HG03460 (cell line): Measurements from ENCODE around the gene L2HGDH.

Experiments
- ATAC-seq: cut with Tn5 transposase; IDR thresholded peaks from one replicate; pipeline ENCODE4 v1.9.1; 2021; ENCODE audit not compliant: unreplicated experiment

Gene L2HGDH

DNA sequence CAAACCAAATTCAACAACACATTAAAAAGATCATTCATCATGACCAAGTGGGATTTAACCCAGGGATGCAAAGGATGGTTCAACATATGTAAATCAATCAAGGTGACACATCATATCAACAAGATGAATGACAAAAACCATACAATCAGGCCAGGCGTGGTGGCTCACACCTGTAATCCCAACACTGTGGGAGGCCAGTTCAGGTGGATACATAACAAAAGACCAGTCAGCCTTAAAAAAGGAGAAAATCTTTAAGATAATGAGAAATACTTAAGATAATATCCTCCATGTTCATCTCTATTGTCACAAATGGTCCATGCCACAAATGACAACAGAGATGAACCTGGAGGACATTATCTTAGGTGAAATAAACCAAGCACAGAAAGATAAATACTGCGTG is 12.4 kb downstream of the L2HGDH start:
- ATAC-seq = no peak

DNA sequence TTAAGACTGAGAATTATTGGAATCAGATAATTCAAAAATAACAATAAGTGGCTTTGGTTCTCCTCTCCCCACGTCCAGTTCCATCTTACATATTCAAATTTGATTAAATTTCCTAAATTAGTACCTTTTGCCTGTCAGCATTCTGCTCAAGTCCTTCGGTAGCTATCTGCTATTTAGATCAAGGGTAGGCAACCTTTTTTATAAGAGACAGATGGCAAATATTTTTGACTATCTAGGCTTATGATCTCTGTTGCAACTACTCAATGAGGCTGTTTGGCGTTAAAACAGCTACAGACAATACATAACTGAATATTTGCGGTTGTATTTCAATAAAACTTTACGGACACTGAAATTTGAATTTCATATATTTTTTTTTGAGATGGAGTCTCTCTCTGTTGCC is 21.7 kb downstream of the L2HGDH start:
- no peak for ATAC-seq

DNA sequence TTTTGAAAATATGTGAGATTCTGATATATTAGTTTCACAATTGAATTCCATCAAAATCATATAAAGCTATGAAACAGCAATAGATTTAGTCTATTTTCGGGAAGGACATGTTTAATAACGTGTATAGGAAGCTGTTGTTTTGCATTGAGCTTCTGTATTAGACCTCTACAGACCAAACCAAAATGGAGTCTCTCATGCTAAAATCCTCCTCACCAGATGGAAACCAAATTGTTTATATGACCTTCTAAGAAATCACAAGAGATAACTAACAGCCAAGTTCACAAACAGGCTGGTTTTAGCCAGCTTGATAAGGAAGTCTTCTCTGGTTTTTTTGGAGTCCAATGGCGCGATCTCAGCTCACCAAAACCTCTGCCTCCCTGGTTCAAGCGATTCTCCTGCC is 23.9 kb downstream of the L2HGDH start:
- no peak for ATAC-seq

DNA sequence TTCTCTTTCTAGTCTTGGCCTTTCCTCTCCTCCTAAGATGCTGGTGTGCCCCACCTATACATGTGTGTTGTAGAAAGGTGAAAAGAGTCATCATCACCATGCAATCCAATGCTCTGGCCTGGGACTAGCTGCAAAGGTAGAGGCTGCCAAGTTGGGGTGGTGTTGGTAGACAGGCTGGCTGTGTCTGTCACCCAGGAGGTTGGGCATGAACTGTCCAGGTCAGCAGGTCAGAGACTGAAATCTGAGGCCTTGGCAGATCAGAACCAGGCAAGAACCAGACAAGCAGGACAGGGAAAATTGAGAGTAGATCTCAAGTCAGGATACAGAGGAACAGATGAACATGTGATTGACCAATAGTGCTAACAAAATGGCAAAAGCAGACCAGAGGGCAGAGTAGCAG is 26.2 kb downstream of the L2HGDH start:
- ATAC-seq = no peak

DNA sequence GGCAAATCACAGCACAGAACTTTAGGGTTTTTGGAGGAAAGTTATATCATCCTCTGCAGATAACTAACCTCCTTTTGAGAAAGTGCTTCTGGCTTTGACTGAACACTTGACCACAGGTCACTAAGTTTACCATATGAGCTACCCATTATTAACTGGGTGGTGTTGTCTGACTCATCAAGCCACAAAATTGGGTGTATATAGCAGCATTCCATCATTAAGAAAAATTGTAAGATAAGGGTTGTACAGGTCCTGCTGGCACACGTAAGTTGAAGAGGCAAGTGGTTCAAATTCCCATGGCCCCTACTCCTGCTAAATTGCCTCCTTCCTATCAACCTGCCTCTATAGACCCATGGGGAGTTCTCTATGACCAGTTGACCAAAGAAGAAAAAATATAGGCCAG is 39.5 kb downstream of the L2HGDH start:
- ATAC-seq = no peak

DNA sequence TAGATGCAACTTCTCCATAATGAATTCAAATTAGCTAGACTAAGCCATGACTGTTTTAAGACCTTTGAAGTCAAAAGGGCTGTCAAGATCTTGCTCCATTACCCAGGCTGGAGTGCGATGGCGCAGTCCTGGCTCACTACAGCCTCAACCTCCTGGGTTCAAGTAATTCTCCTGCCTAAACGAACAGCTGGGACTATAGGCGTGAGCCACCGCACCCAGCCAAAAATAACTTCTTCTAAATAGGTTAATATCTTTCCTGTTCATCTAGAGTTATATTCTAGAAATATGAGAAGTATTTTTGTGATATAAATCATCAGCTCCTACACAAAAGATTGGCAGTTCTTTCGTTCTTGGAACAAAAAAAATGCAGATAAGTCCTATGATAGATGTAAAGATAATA is 41.1 kb downstream of the L2HGDH start:
- ATAC-seq = no peak

DNA sequence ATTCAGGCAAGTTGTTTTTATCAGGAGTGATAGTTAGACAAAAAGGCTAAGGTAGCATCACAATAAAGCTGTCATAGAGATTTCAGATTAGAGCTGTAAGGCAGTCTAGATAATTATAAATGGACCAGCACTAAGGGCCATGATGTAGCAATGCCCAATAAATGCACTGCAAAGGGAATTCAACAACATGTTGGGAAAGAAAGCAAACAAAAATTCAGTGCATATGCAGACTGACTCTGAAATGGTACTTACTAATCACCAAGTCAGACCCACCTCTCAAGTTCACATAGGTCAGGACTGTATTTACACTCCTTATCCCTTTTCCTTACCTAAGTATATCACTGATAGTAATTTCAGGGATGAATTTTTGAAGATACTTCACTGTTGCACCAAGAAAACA is 47.0 kb downstream of the L2HGDH start:
- no peak for ATAC-seq

DNA sequence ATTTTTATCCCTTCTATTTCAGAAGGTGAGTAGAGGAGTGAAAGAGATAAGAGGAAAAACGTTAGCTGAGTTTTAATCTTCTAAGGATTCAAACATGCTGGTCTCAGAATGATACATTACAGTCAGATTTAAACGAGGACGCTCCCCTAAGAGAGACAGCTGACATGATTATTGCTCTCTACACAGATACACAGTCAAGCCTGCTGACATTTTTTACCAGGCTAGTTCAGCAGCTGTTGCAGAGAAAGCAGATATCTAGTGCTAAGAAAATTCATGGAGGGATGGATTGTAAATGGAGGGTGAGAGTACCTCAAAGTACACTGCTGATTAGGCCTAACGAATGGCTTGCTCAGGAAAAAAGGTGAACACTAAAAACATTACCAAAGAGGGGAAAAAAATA is 48.7 kb downstream of the L2HGDH start:
- ATAC-seq = no peak

DNA sequence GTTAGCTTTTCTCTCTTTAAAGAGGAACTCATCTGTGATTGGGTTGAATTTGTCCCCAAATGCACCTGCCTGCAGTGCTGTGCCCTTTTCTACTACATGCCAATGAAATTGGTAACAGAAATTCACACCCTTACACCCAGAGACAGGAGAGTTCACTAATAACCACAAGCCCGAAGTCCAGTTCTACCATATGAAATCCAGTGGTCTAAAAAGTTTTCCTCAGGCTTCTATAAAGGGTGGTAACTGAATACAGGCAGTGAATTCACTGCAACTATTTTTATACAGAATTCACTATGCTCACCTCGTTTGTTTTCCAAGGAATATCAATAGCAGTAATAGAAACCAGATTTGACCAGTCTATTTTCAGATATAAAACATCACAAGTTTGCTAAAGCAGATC is 49.2 kb downstream of the L2HGDH start:
- ATAC-seq = no peak

DNA sequence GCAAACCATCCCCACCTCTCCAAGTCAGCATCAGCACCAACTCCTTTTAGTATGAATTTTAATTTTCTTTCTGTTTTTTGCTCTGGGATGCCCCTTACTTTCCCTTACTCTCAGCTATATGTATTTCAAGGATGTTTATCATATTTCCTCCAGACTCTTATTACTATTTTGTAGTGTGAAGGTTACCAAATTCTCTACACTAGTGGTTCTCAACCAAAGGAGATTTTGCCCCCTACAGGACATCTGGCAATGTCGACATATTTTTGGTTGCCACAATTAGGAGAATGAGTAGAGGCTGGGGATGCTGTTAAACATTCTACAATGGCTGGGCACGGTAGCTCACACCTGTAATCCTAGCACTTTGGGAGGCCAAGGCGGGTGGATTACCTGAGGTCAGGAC is 51.5 kb downstream of the L2HGDH start:
- ATAC-seq = no peak

DNA sequence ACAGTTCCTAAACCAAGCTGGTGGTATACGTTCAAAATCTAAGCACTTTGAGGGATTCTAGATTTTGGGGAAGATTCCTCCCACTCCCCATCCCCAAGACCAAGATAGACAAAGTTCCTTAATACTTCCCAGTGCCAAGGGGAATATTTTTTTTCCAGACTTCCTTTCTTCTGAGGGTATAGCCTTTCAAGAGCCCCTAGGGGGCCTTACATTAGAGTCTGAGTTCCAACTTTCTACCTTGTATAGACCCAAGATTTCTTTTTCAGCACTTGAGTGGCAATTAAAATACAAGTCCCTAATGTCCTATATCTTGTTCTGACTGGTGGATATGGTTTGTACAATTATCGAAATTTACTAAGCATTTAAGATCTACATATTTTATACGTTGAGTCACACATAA is 52.0 kb downstream of the L2HGDH start:
- ATAC-seq = no peak

DNA sequence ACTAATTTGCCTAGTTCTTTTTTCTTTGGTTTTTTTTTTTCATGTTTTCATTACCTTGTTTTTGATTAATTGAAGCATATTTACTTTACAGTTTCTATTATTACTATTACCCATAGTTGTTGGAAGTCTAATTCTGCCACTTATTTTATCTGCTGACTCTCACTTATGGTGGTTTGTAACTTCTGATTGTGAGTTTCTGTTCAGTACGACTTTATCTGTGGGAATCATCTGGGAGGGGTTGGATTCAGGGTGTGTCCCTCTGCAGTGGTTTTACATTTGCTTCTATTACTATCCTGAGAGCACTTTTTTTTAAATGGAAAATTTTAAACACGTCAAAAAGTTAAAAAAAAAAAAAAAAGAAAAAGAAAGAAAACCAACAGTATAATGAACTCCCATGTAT is 54.3 kb downstream of the L2HGDH start:
- no peak for ATAC-seq

DNA sequence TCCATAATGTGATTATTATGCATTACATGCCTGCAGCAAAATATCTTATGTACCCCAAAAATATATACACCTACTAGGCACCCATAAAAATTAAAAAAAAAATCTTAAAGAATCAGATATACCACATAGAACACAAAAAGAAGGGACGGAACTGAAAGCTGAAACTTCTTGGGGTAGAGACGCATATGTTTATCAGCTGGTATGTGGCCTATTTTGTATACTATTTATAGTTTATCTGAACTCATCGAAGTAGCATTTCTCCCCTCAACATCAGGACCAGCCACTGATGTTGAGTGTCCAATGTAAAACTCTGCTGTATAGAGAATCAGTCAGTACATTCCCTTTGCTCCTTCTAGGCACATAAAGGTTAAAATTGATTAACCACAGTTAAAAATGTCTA is 57.8 kb downstream of the L2HGDH start:
- no peak for ATAC-seq

DNA sequence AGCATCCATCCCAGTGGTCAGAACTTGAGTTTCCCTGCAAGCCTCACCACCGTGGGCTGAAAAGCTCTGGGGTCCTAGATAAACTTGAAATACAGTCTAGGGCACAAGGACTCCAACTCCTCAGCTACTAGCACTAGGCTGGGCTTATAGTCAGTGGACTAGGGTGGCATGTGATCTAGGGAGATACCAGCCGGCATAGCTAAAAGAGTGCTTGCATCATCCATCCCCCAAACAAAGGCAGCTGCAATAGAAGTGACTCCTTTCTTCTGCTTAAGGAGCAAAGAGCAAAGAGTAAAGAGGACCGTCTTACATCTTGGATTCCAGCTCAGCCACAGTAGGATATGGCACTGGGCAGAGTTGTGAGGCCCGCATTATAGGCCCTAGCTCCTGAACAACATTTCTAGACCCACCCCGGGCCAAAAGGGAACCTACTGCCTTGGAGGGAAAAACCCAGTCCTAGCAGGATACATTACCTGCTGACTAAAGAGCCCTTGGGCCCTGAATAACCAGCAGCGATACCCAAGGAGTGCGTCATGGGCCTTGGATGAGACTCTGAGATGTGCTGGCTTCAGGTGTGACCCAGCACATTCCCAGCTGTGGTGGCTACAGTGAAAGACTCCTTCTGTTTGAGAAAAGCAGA is 62.8 kb downstream of the L2HGDH start:
- ATAC-seq = no peak

DNA sequence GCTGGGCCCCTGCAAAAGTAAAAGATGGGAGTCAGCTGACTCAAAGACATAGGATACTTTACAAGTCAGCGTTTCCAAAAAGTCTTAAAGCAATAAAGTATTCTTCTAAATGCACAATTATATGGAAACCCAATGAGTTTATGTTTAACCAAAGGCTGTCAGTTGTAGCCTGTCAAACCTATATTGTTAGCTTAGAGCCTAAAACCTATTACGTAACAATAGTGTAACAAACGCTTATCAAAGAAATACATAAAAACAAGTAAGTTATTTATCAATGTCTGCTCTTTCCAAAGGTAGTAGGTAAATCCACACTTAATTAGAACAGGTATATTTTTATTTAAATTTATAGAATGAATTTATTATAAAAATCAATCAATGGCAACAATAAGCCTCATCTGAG is 64.8 kb downstream of the L2HGDH start:
- no peak for ATAC-seq

DNA sequence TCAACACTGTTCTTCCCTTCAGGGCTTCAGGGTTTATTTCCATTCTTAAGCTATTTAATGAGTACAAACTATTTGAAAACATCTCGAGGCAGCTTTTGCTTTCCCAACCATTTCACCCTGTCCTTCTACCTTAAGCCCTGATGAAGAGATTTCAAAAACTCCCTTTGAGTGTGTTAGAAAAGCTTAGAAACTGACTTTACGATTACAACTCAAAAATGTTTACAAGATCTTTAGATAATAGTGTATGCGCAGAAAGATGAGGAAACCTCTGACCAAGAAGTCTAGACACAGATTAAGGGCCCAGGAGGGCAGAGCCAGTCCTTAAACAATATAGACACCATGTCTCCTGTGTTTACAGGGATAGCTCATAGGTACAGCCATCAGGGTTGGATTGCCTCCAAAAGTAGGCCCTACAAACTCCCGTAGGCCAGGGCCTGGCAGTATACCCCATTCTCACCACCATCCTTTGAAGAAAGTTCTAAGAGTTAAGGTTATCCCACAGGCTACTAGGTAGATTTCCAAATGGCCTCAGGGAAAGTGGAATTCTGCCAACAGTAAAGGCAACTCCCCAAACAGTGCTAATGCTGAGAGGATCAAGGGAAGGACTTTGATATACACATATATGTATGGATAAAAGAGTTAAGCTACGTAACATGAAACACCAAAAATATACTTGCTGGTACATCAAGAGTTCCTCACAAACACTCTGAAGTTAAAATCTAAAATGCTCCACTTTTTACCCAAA is 69.3 kb downstream of the L2HGDH start:
- ATAC-seq = no peak

DNA sequence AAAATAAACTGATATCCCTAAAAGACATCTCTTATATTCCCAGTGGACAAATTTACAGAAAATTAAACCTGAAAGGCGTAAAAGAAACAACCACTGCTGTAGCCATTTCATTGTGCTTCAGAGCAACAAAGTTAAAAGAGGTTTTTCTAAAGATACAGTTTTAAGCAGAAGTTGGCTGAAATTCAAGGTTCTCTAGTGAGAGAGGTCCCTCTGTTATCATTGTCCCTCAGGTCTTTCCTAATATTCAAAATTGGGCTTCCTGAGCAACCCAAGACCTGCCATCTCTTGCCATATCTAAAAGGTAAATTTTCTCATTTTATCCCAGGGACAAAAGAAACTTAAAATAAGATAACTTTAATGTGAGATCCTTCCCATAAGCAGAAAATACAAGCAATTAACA is 69.9 kb downstream of the L2HGDH start:
- no peak for ATAC-seq

DNA sequence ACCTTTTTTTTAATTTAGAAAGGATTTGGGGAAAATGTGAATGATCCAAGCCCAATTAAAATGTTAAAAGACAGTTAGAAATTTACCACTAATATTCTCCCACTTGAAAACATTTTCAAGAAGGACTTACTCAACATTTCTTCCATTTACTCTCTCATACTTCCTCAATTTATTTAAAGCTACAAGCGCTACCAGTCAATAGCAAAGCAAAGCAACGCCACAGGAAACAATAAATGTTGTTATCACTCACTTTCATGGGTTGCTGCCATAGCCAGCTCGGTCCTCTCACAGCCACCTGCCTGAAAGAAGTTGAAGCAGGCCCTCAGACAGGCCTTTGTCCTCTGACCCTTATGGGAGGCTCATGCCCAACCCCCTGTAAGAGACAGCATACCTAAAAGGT is 74.6 kb downstream of the L2HGDH start:
- no peak for ATAC-seq

DNA sequence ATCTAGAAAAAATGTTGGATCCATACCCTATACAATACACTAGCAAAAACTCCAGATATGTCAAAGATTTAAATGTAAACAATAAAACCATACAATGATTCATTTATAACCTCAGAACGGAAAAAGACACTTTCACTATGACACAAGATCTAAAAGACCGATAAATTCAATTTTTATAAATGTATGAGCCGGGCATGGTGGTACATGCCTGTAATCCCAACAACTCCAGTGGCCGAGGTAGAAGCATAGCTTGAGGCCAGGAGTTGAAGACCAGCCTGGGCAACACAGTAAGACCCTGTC is 78.1 kb downstream of the L2HGDH start:
- no peak for ATAC-seq

DNA sequence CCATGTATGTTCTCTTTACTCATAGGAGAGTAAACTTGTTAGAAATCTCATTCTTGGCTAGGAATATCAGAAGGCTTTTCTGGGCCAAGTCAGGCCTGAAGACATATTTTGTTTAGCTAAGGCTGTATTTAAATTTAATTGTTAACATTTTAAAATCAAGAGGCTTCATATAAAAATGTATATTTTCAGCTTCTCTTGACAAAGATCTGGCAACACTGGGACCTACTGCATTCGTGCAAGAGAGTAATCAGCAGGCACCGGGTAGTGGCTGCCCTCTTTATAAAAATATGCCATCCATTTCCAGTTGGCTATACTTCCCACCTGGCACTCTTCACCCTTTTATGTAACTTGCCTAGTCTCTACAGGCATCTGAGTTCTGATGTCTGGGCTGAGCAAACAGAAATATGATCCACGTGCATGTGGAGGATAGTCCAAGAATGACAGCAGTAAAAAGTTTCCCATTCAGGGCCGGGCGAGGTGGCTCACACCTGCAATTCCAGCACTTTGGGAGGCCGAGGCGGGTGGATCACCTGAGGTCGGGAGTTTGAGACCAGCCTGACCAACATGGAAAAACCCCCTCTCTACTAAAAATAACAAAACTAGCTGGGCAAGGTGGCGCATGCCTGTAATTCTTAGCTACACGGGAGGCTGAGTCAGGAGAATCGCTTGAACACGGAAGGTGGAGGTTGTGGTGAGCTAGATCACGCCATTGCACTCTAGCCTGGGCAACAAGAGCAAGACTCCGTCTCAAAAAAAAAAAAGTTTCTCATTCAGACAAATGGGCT is 78.7 kb downstream of the L2HGDH start:
- ATAC-seq = no peak

DNA sequence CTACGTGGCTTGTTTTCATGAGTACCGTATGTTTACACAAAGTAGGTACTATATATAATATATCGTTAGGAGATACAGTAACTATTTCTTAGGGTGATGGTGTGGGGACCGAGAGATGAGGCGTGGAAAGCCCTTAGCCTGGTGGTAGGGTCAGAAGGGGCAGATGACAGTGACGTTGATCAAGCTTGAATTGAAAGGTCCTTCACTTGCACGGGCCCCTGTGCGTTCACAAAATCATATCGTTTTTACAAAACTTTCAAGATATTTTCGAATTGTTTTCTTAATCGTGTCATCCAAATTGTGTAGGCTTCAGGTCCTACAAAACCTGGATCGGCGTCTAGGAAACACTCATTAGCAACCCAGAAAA is 79.8 kb downstream of the L2HGDH start:
- ATAC-seq = no peak

DNA sequence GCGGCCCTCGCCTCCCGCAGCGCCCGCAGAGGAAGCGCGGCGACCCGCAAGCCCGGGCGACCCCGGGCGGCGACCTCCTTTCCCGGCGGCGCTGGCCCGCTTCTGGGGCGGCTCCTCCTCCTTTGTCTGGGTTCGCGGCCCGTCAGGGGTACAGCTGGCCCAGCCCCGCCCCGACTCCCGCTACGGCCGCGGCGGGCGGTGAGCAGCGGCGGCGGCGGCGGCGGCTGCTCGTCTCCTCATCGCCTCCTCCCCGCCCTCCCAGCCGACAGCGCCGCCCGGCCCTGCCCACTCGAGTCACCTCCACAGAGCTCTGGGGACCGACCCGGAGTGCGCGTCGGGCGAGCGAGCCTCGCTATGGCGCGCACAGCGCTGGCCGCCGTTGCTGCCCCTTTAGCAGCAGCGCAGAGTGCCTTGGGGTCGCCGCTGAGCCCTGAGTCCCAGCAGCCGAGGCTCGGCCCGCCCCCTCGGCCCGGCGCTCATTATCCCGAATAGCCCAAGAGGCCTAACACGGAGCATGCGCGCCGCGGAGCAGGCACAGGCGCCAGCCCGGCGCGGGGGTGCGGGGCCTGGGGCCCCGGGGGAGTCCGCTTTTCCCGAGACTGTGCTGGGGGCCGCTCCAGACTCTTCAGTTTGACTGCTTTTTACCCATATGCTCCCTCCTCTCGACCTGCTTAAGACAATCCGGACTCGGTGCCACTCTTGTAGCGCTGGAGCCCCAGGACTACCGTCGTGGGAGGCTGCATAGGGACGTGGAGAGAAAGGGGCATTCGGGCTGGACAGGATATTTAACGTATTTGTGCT is 80.4 kb downstream of the L2HGDH start, which contains the start of gene SOS2:
TSS of gene SOS2 (minus strand) at position 104 of the 801 bp plus-strand sequence. CDS start 295 bp downstream, outside the sequence.
- ATAC-seq = peak; percentile 80
